A673 (cell line): ENCODE data around the gene HBG1. TPM values are rescaled to one million over a fixed set of nuclear protein-coding genes. Genes with fewer than 3 reads are reported as not detected.

Experiments
- BruUV-seq: library from RNA; stranded (reverse); fragments of 400-500 nt; replicated peaks from 2 replicates; lab custom pipeline; 2021; lab: Mats Ljungman, UMichigan
- CTCF ChIA-PET: fragments of 300-600 bp; sonication (Branson Sonifier 250); formaldehyde crosslinking; loops from one replicate; lab custom pipeline; 2022; ENCODE audit warnings: antibody characterized with exemption; lab: Charles Lee
- POLR2A ChIA-PET: fragments of 300-600 bp; sonication (Branson Sonifier 250); formaldehyde crosslinking; loops from one replicate; lab custom pipeline; 2022; ENCODE audit warnings: antibody characterized with exemption; ENCODE audit not compliant: low non-redundant PET; lab: Charles Lee
- DNase-seq: peaks from one replicate; pipeline ENCODE4 v3.0.0-alpha.2; 2015; ENCODE audit warnings: low spot score
- H3K27ac ChIP-seq: fragments of 200-600 bp; sonication (generic); 2 replicates; pipeline ENCODE4 v1.5.1; 2016; ENCODE audit warnings: mixed run types, low read depth, mild to moderate bottlenecking, mixed read lengths, antibody characterized with exemption, low read length; ENCODE audit not compliant: poor library complexity, severe bottlenecking
- H3K27me3 ChIP-seq: fragments of 200-600 bp; sonication (generic); replicated peaks from 2 replicates; pipeline ENCODE4 v1.6.1; 2017; ENCODE audit warnings: mixed run types, low read depth, mild to moderate bottlenecking, mixed read lengths, antibody characterized with exemption, low read length; ENCODE audit not compliant: insufficient read depth, poor library complexity
- H3K36me3 ChIP-seq: fragments of 200-600 bp; sonication (generic); 2 replicates; pipeline ENCODE4 v1.6.1; 2016; ENCODE audit warnings: mixed run types, mild to moderate bottlenecking, mixed read lengths, antibody characterized with exemption, low read length; ENCODE audit not compliant: insufficient read depth, poor library complexity, severe bottlenecking
- H3K4me1 ChIP-seq: fragments of 200-600 bp; sonication (generic); 2 replicates; pipeline ENCODE4 v1.6.1; 2017; ENCODE audit warnings: mixed run types, mild to moderate bottlenecking, mixed read lengths, antibody characterized with exemption, low read length; ENCODE audit not compliant: insufficient read depth, poor library complexity, severe bottlenecking
- H3K4me3 ChIP-seq: fragments of 200-600 bp; sonication (generic); 2 replicates; pipeline ENCODE4 v1.5.1; 2016; ENCODE audit warnings: low read depth, mixed run types, mild to moderate bottlenecking, mixed read lengths, low read length; ENCODE audit not compliant: poor library complexity, severe bottlenecking
- H3K9me3 ChIP-seq: fragments of 200-600 bp; sonication (generic); 2 replicates; pipeline ENCODE4 v1.6.1; 2016; ENCODE audit warnings: mixed run types, low read depth, mild to moderate bottlenecking, mixed read lengths, antibody characterized with exemption, low read length; ENCODE audit not compliant: poor library complexity, severe bottlenecking
- CTCF ChIP-seq: fragments of 300-800, 200-600 bp; sonication (generic); conservative IDR thresholded peaks from 2 replicates; pipeline ENCODE4 v1.5.1; 2017; ENCODE audit warnings: low read depth, mild to moderate bottlenecking, antibody characterized with exemption, low read length, moderate library complexity, mixed read lengths
- EZH2 ChIP-seq: fragments of 200-600 bp; sonication (generic); IDR thresholded peaks from 2 replicates; pipeline ENCODE4 v1.6.1; 2017; ENCODE audit warnings: borderline replicate concordance, low read depth, mild to moderate bottlenecking, mixed read lengths, antibody characterized with exemption, low read length; ENCODE audit not compliant: poor library complexity, severe bottlenecking
- intact Hi-C: fragments of 100-400 bp; cut with micrococcal nuclease; formaldehyde crosslinking; loops from one replicate; pipeline ENCODE4 v1.10.0; 2022; ENCODE audit not compliant: unreplicated experiment
- total RNA-seq: library from RNA; stranded (reverse); gene quantifications from 2 replicates; pipeline ENCODE4 v1.2.3, GENCODE V29; 2021

The HBG1 gene
- total RNA-seq, 1 experiment from 2014 or later, result not detected

DNA sequence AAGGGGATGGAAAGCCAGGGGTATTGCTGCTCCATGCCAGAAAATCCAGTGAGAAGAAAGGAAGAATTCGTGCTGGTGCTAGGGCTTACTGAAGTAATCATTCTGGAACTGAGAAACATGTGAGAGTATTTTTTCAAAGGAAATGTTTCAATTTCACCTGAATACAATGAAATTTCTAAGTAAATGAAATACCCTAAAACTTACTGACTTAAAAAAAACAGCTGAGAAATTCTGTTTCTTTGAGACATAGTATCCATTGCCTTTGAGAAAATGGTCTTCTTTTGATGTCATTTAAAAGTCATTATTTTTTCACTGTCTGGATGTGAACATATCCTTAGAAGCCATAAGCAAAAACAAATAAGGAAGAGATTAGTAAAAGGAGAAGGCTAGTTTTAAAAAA lies 49.1 kb downstream of the HBG1 start, which contains the start of gene OR51V1:
OR51V1 (minus strand) TSS at position 101 of the 400 bp plus-strand sequence; CDS start at position 101, 0 bp downstream.
- intact Hi-C loops, result loop anchor here (5.0 kb wide), 1 partner anchor 182 kb away; the partner anchor contains the start of gene OR51M1
- TF ChIP-seq EZH2 (no peak), CTCF (no peak)
- Histone ChIP-seq H3K4me3 (no peak within 1 kb of the TSS), H3K36me3 (no peaks in the 10 kb centered on the region), H3K27ac (no peak within 1 kb of the TSS), H3K9me3 (no peaks in the 10 kb centered on the region), H3K4me1 (no peaks in the 10 kb centered on the region), H3K27me3 (no peaks in the 10 kb centered on the region)
- DNase-seq, result no peak
- ChIA-PET POLR2A (no interaction called here), CTCF (no interaction called here)
- no TSS peak for BruUV-seq

DNA sequence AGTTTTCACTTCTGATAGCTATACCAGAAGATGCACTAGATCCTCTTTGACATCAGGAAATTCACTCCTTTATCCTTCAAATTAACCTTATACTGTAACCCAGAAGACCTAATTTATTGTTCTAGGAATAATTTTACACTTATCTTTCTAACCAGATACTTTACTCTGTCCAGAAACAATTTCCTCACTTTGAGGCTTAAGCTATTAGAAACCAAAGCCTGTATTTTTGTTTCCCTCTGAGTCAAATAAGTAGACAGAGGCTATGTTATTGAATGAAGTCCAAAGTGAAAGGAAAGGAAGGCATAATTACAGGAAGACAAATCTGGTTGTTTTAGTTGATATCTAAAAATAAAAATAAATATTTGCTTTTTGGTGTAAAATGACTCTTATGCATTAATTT lies 51.4 kb downstream of the HBG1 start:
- Histone ChIP-seq H3K27me3 (no peaks in the 10 kb centered on the region), H3K36me3 (no peaks in the 10 kb centered on the region), H3K4me3 (no peak overlapping the region), H3K27ac (no peak overlapping the region), H3K4me1 (no peaks in the 10 kb centered on the region), H3K9me3 (no peaks in the 10 kb centered on the region)
- no peak for DNase-seq
- no TSS peak for BruUV-seq
- TF ChIP-seq EZH2, result no peak
- TF ChIP-seq CTCF, result no peak
- ChIA-PET POLR2A (no interaction called here), CTCF (no interaction called here)
- intact Hi-C loops, result no loop called here

Other genes with a start within 250 kb of the HBG1 start
- not detected in 2 replicates for gene OR52J3, start 203.3 kb downstream of the HBG1 start, total RNA-seq
- gene OR52E2, start 190.2 kb downstream of the HBG1 start, total RNA-seq, result not detected in 2 replicates
- gene OR52E1, start 180.3 kb downstream of the HBG1 start, total RNA-seq, result not detected in 2 replicates
- gene OR52A5, start 111.5 kb downstream of the HBG1 start, total RNA-seq, result not detected in 2 replicates
- not detected in 2 replicates for gene OR52A1, start 95.1 kb downstream of the HBG1 start, total RNA-seq
- gene OR51V1, start 49.2 kb downstream of the HBG1 start, total RNA-seq, result not detected in 2 replicates
- not detected in 2 replicates for gene HBB, start 22.8 kb downstream of the HBG1 start, total RNA-seq
- gene HBD, start 15.4 kb downstream of the HBG1 start, total RNA-seq, result not detected in 2 replicates
- gene HBG2, start 4.9 kb upstream of the HBG1 start, total RNA-seq, result not detected in 2 replicates
- gene HBE1, start 20.1 kb upstream of the HBG1 start, total RNA-seq, result not detected in 2 replicates
- gene OR51B4, start 52.1 kb upstream of the HBG1 start, total RNA-seq, result not detected in 2 replicates
- not detected in 2 replicates for gene OR51B2, start 74.4 kb upstream of the HBG1 start, total RNA-seq
- not detected in 2 replicates for gene OR51B5, start 93.7 kb upstream of the HBG1 start, total RNA-seq
- gene OR51B6, start 101.7 kb upstream of the HBG1 start, total RNA-seq, result not detected in 2 replicates
- gene OR51M1, start 134.0 kb upstream of the HBG1 start, total RNA-seq, result not detected in 2 replicates
- not detected in 2 replicates for gene OR51Q1, start 172.3 kb upstream of the HBG1 start, total RNA-seq
- not detected in 2 replicates for gene OR51I1, start 191.7 kb upstream of the HBG1 start, total RNA-seq
- gene OR51I2, start 199.5 kb upstream of the HBG1 start, total RNA-seq, result not detected in 2 replicates
- gene OR52D1, start 238.8 kb upstream of the HBG1 start, total RNA-seq, result not detected in 2 replicates